ENCODE results near the gene CTBP2.

CTBP2 gene

GRCh38 chr10:124941823-124942222 is 218.5 kb downstream of the CTBP2 start, which contains the start of gene ZRANB1:
Gene ZRANB1 (plus strand): TSS chr10:124942123. CDS start chr10:124942494, 371 bp downstream.
- no peak for DNase-seq (ENCODE audit: low read depth)

DNA sequence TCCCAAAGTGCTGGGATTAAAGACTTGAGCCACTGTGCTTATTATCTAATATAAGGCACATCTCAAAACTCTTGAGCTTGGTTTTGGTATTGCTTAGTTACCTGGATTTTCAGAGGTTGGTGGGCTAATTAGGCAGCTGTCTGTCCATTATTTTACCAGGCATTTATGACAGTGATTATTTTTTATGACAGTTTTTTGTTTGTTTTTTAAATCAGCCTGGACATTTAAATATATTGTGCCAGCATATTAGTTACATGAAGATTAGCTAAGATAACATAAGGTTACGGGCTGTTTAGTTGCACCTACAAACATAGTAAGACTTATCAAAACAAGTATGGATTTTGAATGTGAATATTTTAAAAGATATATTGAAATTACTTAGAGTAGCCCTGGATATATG is 221.1 kb downstream of the CTBP2 start:
- DNase-seq (ENCODE audit: low read depth) = no peak

GRCh38 chr10:124936813-124937212 is 223.6 kb downstream of the CTBP2 start:
- DNase-seq (ENCODE audit: low read depth) = no peak

DNA sequence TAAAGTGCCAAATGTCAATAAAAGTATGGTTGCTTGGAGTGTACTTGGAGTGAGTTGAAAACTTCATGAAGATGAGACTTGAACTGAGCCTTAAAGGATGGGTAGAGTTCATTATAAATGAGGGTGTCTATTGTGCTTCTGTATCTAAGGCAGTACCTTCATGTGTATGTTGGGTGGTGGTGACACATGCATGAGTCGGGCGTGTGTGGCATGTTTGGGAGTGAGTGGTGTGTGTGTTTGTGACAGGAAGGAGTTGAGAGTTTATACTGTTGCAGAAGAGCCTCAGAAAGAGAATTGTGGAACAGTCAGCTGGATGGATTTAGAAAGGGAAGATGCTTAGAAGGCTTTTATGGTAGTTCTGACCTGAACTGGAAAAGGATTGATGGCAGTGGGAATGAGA is 224.4 kb downstream of the CTBP2 start:
- no peak for DNase-seq (ENCODE audit: low read depth)

All from activated T-helper 9 cell treated with anti-CD3 and anti-CD28 coated beads, Interleukin-2, amount 50 U/mL, for 16 hours (primary cell).